A549 treated with ZK216348 at 1 μM for 4 hours (cell line): ENCODE results near the gene SLC16A8. TPM values are rescaled to one million over a fixed set of nuclear protein-coding genes. Genes with fewer than 3 reads are reported as not detected.

Experiments
- total RNA-seq: library from RNA; stranded (reverse); fragments of 200-300 nt; extraction: Qiagen RNA extraction; gene quantifications from 5 replicates; pipeline ENCODE4 v1.2.3, GENCODE V29; 2022; ENCODE audit warnings: low read depth

Gene SLC16A8, protein sequence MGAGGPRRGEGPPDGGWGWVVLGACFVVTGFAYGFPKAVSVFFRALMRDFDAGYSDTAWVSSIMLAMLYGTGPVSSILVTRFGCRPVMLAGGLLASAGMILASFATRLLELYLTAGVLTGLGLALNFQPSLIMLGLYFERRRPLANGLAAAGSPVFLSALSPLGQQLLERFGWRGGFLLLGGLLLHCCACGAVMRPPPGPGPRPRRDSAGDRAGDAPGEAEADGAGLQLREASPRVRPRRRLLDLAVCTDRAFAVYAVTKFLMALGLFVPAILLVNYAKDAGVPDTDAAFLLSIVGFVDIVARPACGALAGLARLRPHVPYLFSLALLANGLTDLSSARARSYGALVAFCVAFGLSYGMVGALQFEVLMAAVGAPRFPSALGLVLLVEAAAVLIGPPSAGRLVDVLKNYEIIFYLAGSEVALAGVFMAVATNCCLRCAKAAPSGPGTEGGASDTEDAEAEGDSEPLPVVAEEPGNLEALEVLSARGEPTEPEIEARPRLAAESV
- not detected in 5 replicates for total RNA-seq

DNA sequence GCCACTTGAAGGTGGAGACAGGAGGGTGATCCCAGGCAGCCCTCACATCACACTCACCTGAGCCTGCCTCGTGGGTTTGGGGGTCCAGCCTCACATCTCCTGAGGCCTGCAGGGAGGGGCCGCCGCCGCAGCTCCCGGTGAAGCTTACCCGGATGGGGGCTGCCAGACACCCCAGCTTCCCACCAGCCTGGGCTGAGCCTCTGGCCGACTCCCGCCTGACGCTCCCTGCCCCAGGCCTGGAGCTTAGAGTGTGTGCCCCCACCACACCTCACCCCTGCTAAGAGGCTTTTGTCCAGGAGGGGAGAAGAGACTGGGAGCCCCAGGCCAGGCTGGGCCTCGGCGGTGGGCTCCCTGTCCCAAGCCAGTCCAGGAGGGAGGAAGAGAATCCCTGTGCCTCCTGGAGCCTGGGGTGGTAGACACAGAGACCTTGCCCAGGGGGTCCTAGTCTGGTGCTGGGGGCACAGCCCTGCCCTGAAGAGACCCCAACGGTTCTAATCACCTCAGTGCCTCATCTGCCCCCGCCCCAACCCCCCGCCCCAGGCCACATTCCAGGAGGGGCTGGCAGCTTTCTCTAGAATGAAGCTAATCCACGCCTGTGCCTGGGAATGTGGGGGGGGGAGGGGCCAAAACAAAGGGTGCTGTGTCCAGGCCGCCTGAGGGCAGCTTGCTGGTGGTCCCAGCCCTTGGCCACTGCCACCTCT, at the start of gene SLC16A8:
Gene SLC16A8, minus strand, starts transcription at position 254 of the 701 bp plus-strand sequence. CDS start 1,311 bp downstream, outside the sequence.

DNA sequence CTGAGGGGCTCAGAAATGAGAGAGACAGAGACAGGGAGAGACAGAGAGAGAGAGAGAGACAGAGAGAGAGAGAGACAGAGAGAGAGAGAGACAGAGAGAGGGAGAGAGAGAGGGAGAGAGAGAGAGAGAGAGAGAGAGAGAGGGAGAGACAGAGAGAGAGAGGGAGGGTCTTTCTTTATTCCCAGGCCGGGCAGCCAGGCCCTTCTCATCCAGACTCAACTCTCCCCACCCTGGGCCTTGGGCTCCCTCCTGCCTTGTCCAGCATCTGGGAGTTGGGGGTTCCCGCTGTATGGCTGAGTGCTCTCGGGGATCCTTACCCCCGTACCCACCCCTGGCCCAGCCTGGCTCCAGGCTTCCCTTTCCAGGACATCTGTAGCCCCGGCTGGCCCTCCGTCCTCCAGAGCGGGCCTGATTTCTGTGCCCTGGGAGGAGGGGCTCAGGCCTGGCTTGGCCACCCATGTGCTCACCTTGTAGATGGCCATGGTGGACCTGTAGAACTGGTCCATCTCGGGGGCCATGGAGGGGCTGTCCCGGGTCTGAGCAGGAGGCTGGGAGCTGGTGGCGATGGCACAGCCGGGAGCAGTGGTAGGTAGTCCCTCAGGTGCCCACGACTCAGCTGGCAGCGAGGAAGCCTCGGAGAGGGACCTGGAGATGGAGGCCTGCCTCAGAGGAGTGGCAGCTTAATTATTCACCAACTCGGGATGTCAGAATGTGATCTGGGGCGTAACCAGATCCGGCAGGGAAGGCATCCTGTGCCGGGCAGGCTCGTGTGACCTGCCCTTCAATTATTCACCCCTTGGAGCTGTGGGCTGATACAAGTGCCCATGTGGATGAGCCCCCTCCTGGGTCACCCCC, 26.3 kb upstream of the SLC16A8 start, which contains the start of gene BAIAP2L2:
Gene BAIAP2L2, minus strand, starts transcription at position 677 of the 855 bp plus-strand sequence. Its CDS starts 159 bp downstream, at position 518.

DNA sequence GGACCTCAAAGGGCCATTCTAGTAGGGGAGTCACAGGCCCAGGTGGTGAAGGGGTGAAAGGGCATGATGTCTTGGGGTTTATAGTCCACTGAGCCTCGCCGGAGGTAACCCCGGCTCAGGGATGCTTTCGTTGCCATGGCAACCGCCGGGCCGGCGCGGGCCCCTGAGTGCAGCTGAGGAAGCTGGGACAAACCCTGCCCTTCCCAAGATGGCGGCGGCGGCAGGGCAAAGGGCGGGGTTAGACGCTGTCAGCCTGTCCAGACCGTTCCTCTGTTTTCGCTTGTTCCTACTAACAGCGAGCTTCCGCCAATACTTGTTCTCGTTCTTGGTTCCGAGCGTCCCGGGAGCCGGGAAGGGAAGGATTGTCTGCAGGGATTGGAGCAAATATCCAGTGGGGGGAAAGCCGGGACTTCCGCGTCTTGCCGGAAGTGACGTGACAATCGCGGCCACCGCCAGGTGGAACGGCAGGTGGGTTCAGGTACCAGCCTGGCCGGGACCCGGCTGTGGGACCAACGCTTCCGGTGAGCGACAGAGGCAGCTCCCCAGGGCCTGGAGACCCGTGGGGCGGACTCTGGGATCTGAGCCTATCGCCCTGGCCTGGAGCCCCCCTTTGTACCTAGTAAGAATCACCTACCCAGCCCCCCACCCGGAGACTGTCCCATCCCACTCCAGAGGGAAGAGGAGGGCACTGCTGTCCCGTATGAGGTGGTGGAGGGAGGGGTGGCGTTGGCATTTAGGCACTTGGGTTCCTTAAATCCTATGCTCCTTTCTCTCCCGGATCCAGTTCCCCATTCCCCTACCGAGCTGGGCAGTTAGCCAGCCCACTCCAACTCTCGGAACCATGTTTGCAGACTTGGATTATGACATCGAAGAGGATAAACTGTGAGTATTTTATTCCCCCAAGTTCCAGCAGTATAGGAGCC, 26.8 kb downstream of the SLC16A8 start, which contains the start of gene PICK1:
Gene PICK1, plus strand, starts transcription at position 436 of the 923 bp plus-strand sequence. Its CDS starts 406 bp downstream, at position 842.

Other genes with a start within 250 kb of the SLC16A8 start
- 18.7 to 25.9 TPM (median 24.4 TPM) in 5 replicates for gene ANKRD54, start 239.8 kb downstream of the SLC16A8 start, total RNA-seq
- 264 to 308 TPM (median 279 TPM) in 5 replicates for gene EIF3L, start 234.8 kb downstream of the SLC16A8 start, total RNA-seq
- 14.3 to 22.1 TPM (median 20.2 TPM) in 5 replicates for gene MICALL1, start 177.9 kb downstream of the SLC16A8 start, total RNA-seq
- 0.17 to 0.24 TPM in 2 of 5 replicates, not detected in the others for gene C22orf23, start 130.6 kb downstream of the SLC16A8 start, total RNA-seq
- 121 to 152 TPM (median 142 TPM) in 5 replicates for gene POLR2F, start 130.5 kb downstream of the SLC16A8 start, total RNA-seq
- not detected in 5 replicates for gene SOX10, start 99.6 kb downstream of the SLC16A8 start, total RNA-seq
- 9.3 to 13.2 TPM (median 12.7 TPM) in 5 replicates for gene PICK1, start 26.8 kb downstream of the SLC16A8 start, total RNA-seq
- gene BAIAP2L2, start 26.5 kb upstream of the SLC16A8 start, total RNA-seq = 4.8 to 7.5 TPM (median 5.9 TPM) in 5 replicates
- 2.1 to 6.5 TPM (median 4.7 TPM) in 5 replicates for gene PLA2G6, start 97.6 kb upstream of the SLC16A8 start, total RNA-seq
- 14.9 to 21.9 TPM (median 16.7 TPM) in 5 replicates for gene MAFF, start 117.8 kb upstream of the SLC16A8 start, total RNA-seq
- 26.4 to 56.6 TPM (median 49.8 TPM) in 5 replicates for gene TMEM184B, start 188.8 kb upstream of the SLC16A8 start, total RNA-seq
- gene CSNK1E, start 233.2 kb upstream of the SLC16A8 start, total RNA-seq = 82.2 to 110 TPM (median 103 TPM) in 5 replicates